Activated CD8-positive, alpha-beta memory T cell treated with anti-CD3 and anti-CD28 coated beads, Interleukin-2, amount 50 U/mL, for 48 hours (primary cell): Measurements from ENCODE around the gene CFAP57.

ENCODE experiments used
- DNase-seq: peaks from one replicate; pipeline ENCODE4 v3.0.0-alpha.2; 2020

The CFAP57 gene

GRCh38 chr1:43229826-43230780, 58.0 kb downstream of the CFAP57 start:
- DNase-seq, result no peak

GRCh38 chr1:43232074-43232473, 59.9 kb downstream of the CFAP57 start:
- no peak for DNase-seq

- DNase-seq, result no peak
These were observed 60.4 kb downstream of the CFAP57 start for GRCh38 chr1:43232482-43232881.

- DNase-seq, result no peak
These were observed 61.5 kb downstream of the CFAP57 start for GRCh38 chr1:43233631-43234030.

- DNase-seq, result no peak
These were observed 62.1 kb downstream of the CFAP57 start for GRCh38 chr1:43234267-43234666.

- no peak for DNase-seq
These were observed 62.9 kb downstream of the CFAP57 start for GRCh38 chr1:43235040-43235439.

GRCh38 chr1:43235451-43236121, 63.5 kb downstream of the CFAP57 start:
- no peak for DNase-seq

- DNase-seq, result peak; percentile 1
These were observed 65.0 kb downstream of the CFAP57 start for GRCh38 chr1:43237121-43237520.

- no peak for DNase-seq
These were observed 66.0 kb downstream of the CFAP57 start for GRCh38 chr1:43238085-43238484.

- no peak for DNase-seq
These were observed 66.9 kb downstream of the CFAP57 start for GRCh38 chr1:43238991-43239469.

- no peak for DNase-seq
These were observed 67.4 kb downstream of the CFAP57 start for GRCh38 chr1:43239484-43239883.

GRCh38 chr1:43241413-43241836, 69.3 kb downstream of the CFAP57 start:
- peak; percentile 17 for DNase-seq

GRCh38 chr1:43243299-43243698, 71.2 kb downstream of the CFAP57 start:
- peak; percentile 8 for DNase-seq

GRCh38 chr1:43246466-43247213, 74.5 kb downstream of the CFAP57 start:
- DNase-seq, result no peak

- no peak for DNase-seq
These were observed 75.3 kb downstream of the CFAP57 start for GRCh38 chr1:43247256-43247921.

GRCh38 chr1:43250351-43250761, 78.2 kb downstream of the CFAP57 start:
- DNase-seq, result no peak

GRCh38 chr1:43251024-43251423, 78.9 kb downstream of the CFAP57 start:
- DNase-seq, result peak; percentile 22

GRCh38 chr1:43252225-43252624, 80.1 kb downstream of the CFAP57 start:
- no peak for DNase-seq

- peak; percentile 28 for DNase-seq
These were observed 81.0 kb downstream of the CFAP57 start for GRCh38 chr1:43253173-43253572.

GRCh38 chr1:43253876-43254275, 81.7 kb downstream of the CFAP57 start:
- peak; percentile 35 for DNase-seq

- no peak for DNase-seq
These were observed 83.5 kb downstream of the CFAP57 start for GRCh38 chr1:43255438-43256210.
